ENCODE measurements around the gene ATP4B.

Gene ATP4B

DNA sequence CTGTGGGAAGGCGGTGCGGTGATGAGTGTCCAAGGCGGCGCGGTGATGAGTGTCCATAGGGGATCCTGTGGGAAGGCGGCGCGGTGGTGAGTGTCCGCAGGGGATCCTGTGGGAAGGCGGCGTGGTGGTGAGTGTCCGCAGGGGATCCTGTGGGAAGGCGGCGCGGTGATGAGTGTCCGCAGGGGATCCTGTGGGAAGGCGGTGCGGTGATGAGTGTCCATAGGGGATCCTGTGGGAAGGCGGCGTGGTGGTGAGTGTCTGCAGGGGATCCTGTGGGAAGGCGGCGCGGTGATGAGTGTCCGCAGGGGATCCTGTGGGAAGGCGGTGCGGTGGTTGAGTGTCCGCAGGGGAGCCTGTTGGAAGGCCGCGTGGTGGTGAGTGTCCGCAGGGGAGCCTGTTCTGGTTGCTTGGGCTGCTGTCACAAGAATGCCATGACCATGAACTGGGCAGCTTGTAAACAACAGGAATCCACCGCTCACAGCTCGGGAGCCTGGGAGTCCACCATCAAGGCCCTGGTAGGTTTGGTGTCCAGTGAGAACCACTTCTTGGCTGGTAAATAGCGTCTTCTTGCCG lies 52.0 kb downstream of the ATP4B start:
- no peak for DNase-seq

GRCh38 chr13:113605461-113605860 lies 52.5 kb downstream of the ATP4B start:
- DNase-seq: no peak

DNA sequence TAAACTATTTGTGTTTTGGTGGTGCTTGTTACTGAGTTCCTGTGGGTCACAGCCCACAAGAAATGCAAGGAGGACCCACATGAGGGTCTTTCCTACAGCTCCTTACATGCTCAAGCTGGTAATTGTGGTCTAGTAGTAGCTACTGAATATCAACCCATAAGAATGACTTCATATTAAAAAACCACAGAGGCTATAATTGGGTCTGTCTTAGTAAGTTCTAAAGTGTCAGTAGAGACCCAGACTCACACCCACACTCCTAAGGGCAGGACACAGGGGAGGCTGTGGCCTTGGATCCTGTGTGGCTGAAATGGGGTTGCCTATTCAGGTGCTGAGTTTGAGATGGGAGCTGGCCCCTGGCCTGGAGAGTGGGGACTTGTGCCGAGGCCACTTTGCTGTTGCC lies 53.8 kb downstream of the ATP4B start:
- DNase-seq: no peak

DNA sequence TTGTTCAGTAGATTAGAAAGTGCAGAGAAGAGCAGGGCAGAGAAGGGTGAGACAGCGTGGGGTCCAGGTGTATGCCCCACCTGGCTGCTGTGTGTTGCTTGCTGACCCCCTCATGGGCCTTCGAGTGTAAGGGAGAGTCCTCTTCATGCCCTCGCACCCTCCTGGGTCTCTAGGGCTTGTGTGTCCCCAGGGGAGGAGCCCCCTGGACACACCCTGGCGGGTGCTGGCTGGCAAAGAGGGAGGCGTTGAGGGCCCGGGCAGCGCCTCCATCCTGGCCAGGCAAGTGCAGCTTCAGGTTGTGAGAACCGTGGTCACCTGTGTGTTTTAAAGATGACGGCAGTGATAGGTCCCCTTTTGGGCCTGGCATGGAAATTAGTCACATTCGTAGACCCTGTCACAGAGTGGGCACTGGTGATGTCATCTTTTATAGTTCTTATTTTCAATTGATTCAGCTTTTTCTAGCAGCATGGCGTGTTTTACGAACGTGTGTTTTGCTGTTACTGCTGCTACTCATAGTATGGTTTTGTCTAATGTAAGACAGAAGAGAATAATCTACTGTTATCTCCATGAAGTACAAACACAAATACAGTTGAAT lies 54.8 kb downstream of the ATP4B start:
- no peak for DNase-seq

GRCh38 chr13:113602291-113602988 lies 55.6 kb downstream of the ATP4B start:
- DNase-seq: no peak

DNA sequence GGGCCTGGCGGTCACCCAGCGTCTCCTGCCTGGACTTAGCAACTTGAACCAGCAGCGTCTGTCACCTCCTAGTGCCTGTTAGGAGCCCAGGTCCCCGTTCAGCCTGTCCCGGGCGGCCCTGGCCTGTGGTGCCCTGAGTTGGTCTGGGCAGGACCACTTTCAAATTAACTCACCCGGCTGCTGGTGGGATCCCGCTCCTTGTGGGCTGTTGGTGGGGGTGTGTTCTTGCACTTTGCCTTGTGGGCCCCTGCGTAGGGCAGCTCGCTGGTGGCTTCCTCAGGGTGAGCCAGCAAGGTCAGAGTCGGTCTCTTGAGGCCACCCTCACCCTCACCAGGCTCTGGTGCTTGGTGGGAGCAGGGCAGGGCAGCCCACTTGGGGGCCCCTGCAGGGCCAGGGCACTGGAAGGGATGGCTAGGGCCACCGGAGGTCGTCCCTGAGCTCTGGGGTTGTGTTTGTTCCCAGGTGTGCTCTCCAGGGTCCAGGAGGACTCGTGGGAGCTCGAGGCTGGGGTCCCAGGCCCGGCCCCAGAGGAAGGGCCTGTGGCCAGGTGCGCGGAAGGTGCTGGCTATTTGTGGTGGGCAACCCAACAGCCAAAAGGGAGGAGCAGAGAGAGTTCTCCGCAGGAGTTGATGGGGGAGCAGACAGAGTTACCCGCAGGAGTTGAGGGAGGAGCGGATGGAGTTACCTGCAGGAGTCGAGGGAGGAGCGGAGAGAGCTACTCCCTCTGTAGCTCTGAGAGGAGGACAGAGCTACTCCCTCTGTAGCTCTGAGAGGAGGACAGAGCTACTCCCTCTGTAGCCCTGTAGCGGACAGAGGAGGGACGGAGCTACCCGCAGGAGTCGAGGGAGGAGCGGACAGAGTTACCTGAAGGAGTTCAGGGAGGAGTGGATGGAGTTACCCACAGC lies 56.6 kb downstream of the ATP4B start:
- DNase-seq: no peak

DNA sequence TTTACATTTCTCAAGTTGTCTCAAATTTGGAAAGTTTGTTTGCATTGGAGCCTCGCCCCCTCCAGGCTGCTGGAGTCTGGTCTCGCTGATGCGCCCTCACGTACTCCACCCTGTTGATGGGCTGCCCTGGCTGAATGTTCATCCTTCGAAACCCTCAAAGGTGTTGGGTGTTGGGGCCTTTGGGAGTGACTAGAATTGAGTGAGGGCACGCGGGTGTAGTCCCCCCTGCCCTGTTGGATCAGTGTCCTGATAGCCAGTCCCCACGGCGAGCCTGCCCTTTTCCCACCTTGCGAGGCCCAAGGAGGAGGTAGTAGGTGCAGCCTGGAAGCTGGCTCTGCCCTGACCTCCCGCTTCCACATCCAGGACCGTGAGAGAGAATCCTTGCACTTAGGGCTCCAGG lies 58.6 kb downstream of the ATP4B start:
- DNase-seq: no peak

Measured in cortex of kidney (tissue), 1 donor.